GM21447 (cell line): ENCODE data around the gene LGR6.
"Not testable (repeated sequence)": the region's sequence is repeated elsewhere in the genome, so short reads cannot be mapped to it uniquely, and the experiment has no call there.

Experiments
- ATAC-seq: cut with Tn5 transposase; IDR thresholded peaks from one replicate; pipeline ENCODE4 v1.9.1; 2021; ENCODE audit not compliant: unreplicated experiment

Gene LGR6

GRCh38 chr1:202176949-202177927 lies 16.4 kb upstream of the LGR6 start:
- no peak for ATAC-seq

- ATAC-seq: no peak
Measured at GRCh38 chr1:202179828-202180750, 13.5 kb upstream of the LGR6 start.

- ATAC-seq: not testable (repeated sequence)
Measured at GRCh38 chr1:202180751-202181139, 12.9 kb upstream of the LGR6 start.

GRCh38 chr1:202181586-202181985 lies 12.0 kb upstream of the LGR6 start:
- ATAC-seq: no peak

GRCh38 chr1:202182040-202182877 lies 11.3 kb upstream of the LGR6 start:
- no peak for ATAC-seq

- ATAC-seq: no peak
Measured at GRCh38 chr1:202184750-202185460, 8.7 kb upstream of the LGR6 start.

GRCh38 chr1:202186327-202186726 lies 7.3 kb upstream of the LGR6 start:
- ATAC-seq: no peak

- ATAC-seq: no peak
Measured at GRCh38 chr1:202187041-202187671, 6.4 kb upstream of the LGR6 start.

GRCh38 chr1:202187697-202188407 lies 5.7 kb upstream of the LGR6 start:
- no peak for ATAC-seq

- ATAC-seq: no peak
Measured at GRCh38 chr1:202189001-202189790, 4.4 kb upstream of the LGR6 start.

GRCh38 chr1:202189918-202190715 lies 3.5 kb upstream of the LGR6 start:
- no peak for ATAC-seq

- ATAC-seq: not testable (repeated sequence)
Measured at GRCh38 chr1:202191391-202191790, 2.2 kb upstream of the LGR6 start.

GRCh38 chr1:202192770-202193613 lies 607 bp upstream of the LGR6 start:
- no peak for ATAC-seq

- no peak for ATAC-seq
Measured at GRCh38 chr1:202194328-202194648, 689 bp downstream of the LGR6 start.

GRCh38 chr1:202197653-202198365 lies 4.2 kb downstream of the LGR6 start:
- ATAC-seq: no peak

GRCh38 chr1:202198366-202198724 lies 4.7 kb downstream of the LGR6 start:
- ATAC-seq: no peak
